Ovary (tissue), 9 donors: Measurements from ENCODE around the gene ABCC4. TPM values are rescaled to one million over a fixed set of nuclear protein-coding genes. Genes with fewer than 3 reads are reported as not detected.

Experiments
- DNase-seq, 5 donors: peaks; one replicate each; pipeline ENCODE4 v3.0.0-alpha.2; 2019 to 2020
- H3K27ac ChIP-seq, 2 donors: fragments of 200-600 bp; one replicate each; pipeline versions ENCODE4 v1.5.1 to v1.8.0; 2019 to 2022
- H3K27me3 ChIP-seq: fragments of 200-600 bp; one replicate; pipeline ENCODE4 v1.8.0; 2022
- H3K36me3 ChIP-seq: fragments of 200-600 bp; sonication (generic); one replicate; pipeline ENCODE4 v1.5.1; 2019
- H3K4me1 ChIP-seq: one replicate; pipeline ENCODE4 v1.8.1; 2013; ENCODE audit warnings: mild to moderate bottlenecking, moderate library complexity; ENCODE audit not compliant: insufficient read depth
- H3K4me3 ChIP-seq: fragments of 200-600 bp; sonication (generic); one replicate; pipeline ENCODE4 v1.5.1; 2017
- H3K9me3 ChIP-seq, 2 donors: fragments of 200-600 bp in 1 of 2; sonication (generic) in 1 of 2; one replicate each; pipeline versions ENCODE4 v1.5.1 to v1.8.1; 2013 to 2019; ENCODE audit warnings: mild to moderate bottlenecking in 1 of 2, moderate library complexity in 1 of 2
- EP300 ChIP-seq: sonication (generic); formaldehyde crosslinking; IDR thresholded peaks from one replicate; pipeline ENCODE4 v1.6.1; 2017; ENCODE audit warnings: antibody characterized with exemption
- POLR2A ChIP-seq: fragments of 450-650 bp; IDR thresholded peaks from one replicate; pipeline ENCODE4 v1.6.1; 2017; ENCODE audit warnings: antibody characterized with exemption, mild to moderate bottlenecking, moderate library complexity
- WGBS, 3 donors: extraction: QIAGEN DNeasy Blood & Tissue Kit in 1 of 3; methylation state at CpG; one replicate each; pipeline versions ENCODE4 v1.1.5 to v1.1.7; 2013 to 2017; 5-methylcytosine and 5-hydroxymethylcytosine counted together
- intact Hi-C, 4 donors: fragments of 100-400 bp; cut with DNase I; formaldehyde crosslinking; loops; one replicate each; pipeline versions ENCODE4 v1.11.0 to v1.15.1; 2022 to 2023
- polyA plus RNA-seq, 2 donors: library from polyadenylated mRNA; stranded (reverse); fragments of 200-250 nt in 1 of 2; fragments of 350-450 nt in 1 of 2; fragmentation: Illumina TruSeq in 1 of 2; extraction: RNeasy Lipid Tissue Mini Kit (QIAGEN cat#74804) in 1 of 2; gene quantifications; one replicate each; pipeline ENCODE4 v1.2.3, GENCODE V29; 2013 to 2014
- total RNA-seq, 7 donors: library from RNA; depleted of rRNA in 2 of 7; stranded (reverse); fragments of >200 nt in 2 of 7; fragmentation: NEBNext Ultra II Directional in 3 of 7; extraction: Animal tissue kit (Norgen Biotek cat#: 25700) in 3 of 7; gene quantifications; one replicate each; pipeline versions ENCODE4 v1.1.0 to v1.2.4, GENCODE V29; 2016 to 2023
- TF ChIP-seq, protein P1 (sequence below), 3 donors: fragments of 450-650 bp in 2 of 3; fragments of 200-600 bp in 1 of 3; IDR thresholded peaks; one replicate each; pipeline versions ENCODE4 v1.5.1 to v1.8.0; 2016 to 2022; ENCODE audit warnings: antibody characterized with exemption in 3 of 3, mild to moderate bottlenecking in 1 of 3
- donor health status: DM: no; HTN: no; CAD: no; lungs with moderate emphysema.
- donor health status: DM: no; HTN: no; CAD: no.
- donor health status: Bipolar disorder and iron deficiency.
- donor health status: DM: yes; HTN: yes; CAD: no.
- donor health status: DM: no; HTN: no; CAD: no.
- donor health status: DM: yes; HTN: yes; CAD: no.

Gene ABCC4
- total and polyA plus RNA-seq, 9 donors: 6.1 to 28.5 (median 11.5) TPM

- DNase-seq: no peak
- Histone ChIP-seq H3K4me1 (no peaks in the 10 kb centered on the region), H3K9me3 (no peaks in the 10 kb centered on the region), H3K27me3 (no peaks in the 10 kb centered on the region), H3K27ac (no peak overlapping the region), H3K4me3 (no peak overlapping the region), H3K36me3 (no peaks in the 10 kb centered on the region)
- TF ChIP-seq, protein P1, sequence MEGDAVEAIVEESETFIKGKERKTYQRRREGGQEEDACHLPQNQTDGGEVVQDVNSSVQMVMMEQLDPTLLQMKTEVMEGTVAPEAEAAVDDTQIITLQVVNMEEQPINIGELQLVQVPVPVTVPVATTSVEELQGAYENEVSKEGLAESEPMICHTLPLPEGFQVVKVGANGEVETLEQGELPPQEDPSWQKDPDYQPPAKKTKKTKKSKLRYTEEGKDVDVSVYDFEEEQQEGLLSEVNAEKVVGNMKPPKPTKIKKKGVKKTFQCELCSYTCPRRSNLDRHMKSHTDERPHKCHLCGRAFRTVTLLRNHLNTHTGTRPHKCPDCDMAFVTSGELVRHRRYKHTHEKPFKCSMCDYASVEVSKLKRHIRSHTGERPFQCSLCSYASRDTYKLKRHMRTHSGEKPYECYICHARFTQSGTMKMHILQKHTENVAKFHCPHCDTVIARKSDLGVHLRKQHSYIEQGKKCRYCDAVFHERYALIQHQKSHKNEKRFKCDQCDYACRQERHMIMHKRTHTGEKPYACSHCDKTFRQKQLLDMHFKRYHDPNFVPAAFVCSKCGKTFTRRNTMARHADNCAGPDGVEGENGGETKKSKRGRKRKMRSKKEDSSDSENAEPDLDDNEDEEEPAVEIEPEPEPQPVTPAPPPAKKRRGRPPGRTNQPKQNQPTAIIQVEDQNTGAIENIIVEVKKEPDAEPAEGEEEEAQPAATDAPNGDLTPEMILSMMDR (IDR thresholded peaks at IDR 0.05): no peak
- TF ChIP-seq POLR2A (no peak), EP300 (no peak)
- intact Hi-C loops: no loop called here
- WGBS, 3 donors: 89 to 97% (median 95%) methylated on average over 4 of the region's 4 CpGs
Observed at GRCh38 chr13:95155093-95155492, 146.2 kb downstream of the ABCC4 start.

GRCh38 chr13:95154413-95154886 is 146.8 kb downstream of the ABCC4 start:
- no peaks in the 10 kb centered on the region for H3K27me3 ChIP-seq
- no peak for DNase-seq
- no peaks in the 10 kb centered on the region for H3K36me3 ChIP-seq
- H3K9me3 ChIP-seq: no peaks in the 10 kb centered on the region
- H3K4me1 ChIP-seq: no peaks in the 10 kb centered on the region
- TF ChIP-seq, protein P1 (IDR thresholded peaks at IDR 0.05): no peak
- no peak for TF ChIP-seq EP300
- no peak for TF ChIP-seq POLR2A
- H3K27ac ChIP-seq: no peak overlapping the region
- H3K4me3 ChIP-seq: no peak overlapping the region
- intact Hi-C loops: no loop called here
- 80 to 91% (median 84%) methylated on average over 3 of the region's 3 CpGs for WGBS, 3 donors

DNA sequence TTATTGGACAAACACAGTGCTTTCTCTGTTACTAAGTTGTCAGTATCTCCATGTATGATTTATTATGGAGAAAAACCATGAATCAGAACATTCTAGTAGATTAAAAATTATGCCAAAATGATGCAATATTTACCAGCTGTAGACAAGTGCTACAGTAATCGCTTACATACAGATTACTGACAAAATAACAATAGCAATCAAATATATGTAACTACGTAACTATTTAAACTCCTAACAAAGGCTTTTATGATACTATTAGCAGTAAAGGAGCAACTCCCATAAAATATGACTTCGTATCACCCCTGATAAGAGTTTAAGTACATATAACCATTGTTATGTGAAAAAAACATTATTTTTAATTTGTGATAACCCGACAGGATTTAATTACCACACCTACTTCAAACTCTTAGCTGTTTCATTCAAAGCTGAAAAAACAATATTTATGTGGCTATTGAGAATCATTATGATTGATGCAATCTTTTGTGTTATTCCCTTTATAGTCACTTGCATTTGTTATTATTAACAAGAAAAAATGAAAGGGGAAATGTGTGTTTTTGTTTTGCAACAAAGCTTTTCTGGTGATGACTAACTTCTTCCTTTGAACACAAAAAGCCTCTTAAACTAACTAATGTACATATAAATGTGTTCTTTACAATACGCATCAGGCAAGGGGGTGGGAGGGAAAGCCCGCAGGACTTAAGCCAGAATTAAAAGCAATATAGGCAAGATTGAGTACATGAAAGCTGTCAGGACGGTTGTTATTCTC is 147.4 kb downstream of the ABCC4 start:
- Histone ChIP-seq H3K36me3 (no peaks in the 10 kb centered on the region), H3K27me3 (no peaks in the 10 kb centered on the region), H3K4me3 (no peak overlapping the region), H3K9me3 (no peaks in the 10 kb centered on the region), H3K27ac (no peak overlapping the region), H3K4me1 (no peaks in the 10 kb centered on the region)
- no peak for DNase-seq
- 80 to 84% (median 81%) methylated on average over 7 of the region's 7 CpGs for WGBS, 3 donors
- no peak for TF ChIP-seq POLR2A
- TF ChIP-seq EP300: no peak
- TF ChIP-seq, protein P1 (IDR thresholded peaks at IDR 0.05): no peak
- intact Hi-C loops: no loop called here

GRCh38 chr13:95151942-95152587 is 149.2 kb downstream of the ABCC4 start:
- WGBS, 3 donors: 93 to 96% (median 95%) methylated on average over 4 of the region's 4 CpGs
- Histone ChIP-seq H3K4me3 (no peak overlapping the region), H3K27ac (no peak overlapping the region), H3K4me1 (no peaks in the 10 kb centered on the region), H3K27me3 (no peaks in the 10 kb centered on the region), H3K9me3 (no peaks in the 10 kb centered on the region), H3K36me3 (no peaks in the 10 kb centered on the region)
- TF ChIP-seq POLR2A: no peak
- no peak for TF ChIP-seq EP300
- TF ChIP-seq, protein P1 (IDR thresholded peaks at IDR 0.05): no peak
- intact Hi-C loops: no loop called here
- DNase-seq: no peak
